Stimulated activated naive CD8-positive, alpha-beta T cell treated with anti-CD3 and anti-CD28 coated beads, Interleukin-15, amount 100 ng/mL, for 72 hours (primary cell): ENCODE measurements around the gene FRY.

ENCODE experiments used
- ATAC-seq: fragments of 150-1000 bp; cut with Tn5 transposase; 2 replicates; pipeline ENCODE4 v1.10.0; 2021; ENCODE audit warnings: mild to moderate bottlenecking, moderate library complexity
- DNase-seq, 2 donors: peaks; one replicate each; pipeline ENCODE4 v3.0.0; 2021 to 2022
- H3K27ac Mint-ChIP-seq, 2 donors: one replicate each; pipeline ENCODE4 v1.8.0; 2022; ENCODE audit warnings: mild to moderate bottlenecking in 2 of 2, mixed read lengths in 2 of 2, moderate library complexity in 2 of 2
- H3K27me3 Mint-ChIP-seq: one replicate; pipeline ENCODE4 v1.8.0; 2022; ENCODE audit warnings: mixed read lengths
- H3K4me1 Mint-ChIP-seq: one replicate; pipeline ENCODE4 v1.8.0; 2022; ENCODE audit warnings: mild to moderate bottlenecking, mixed read lengths
- H3K4me3 Mint-ChIP-seq, 2 donors: one replicate each; pipeline ENCODE4 v1.8.0; 2022; ENCODE audit warnings: mild to moderate bottlenecking in 2 of 2, mixed read lengths in 2 of 2, moderate library complexity in 1 of 2
- H3K9me3 Mint-ChIP-seq, 2 donors: one replicate each; pipeline ENCODE4 v1.8.0; 2022; ENCODE audit warnings: mixed read lengths in 2 of 2

Gene FRY

GRCh38 chr13:32262165-32262564 lies 230.6 kb downstream of the FRY start:
- Mint-ChIP-seq H3K9me3 (no peaks in the 10 kb centered on the region), H3K27me3 (no peaks in the 10 kb centered on the region), H3K4me3 (no peak overlapping the region), H3K4me1 (no peaks in the 10 kb centered on the region), H3K27ac (no peak overlapping the region)
- ATAC-seq (no peak), DNase-seq (no peak)

- ATAC-seq, result no peak
- H3K4me3 Mint-ChIP-seq, result no peak overlapping the region
- no peak overlapping the region for H3K27ac Mint-ChIP-seq
- no peaks in the 10 kb centered on the region for H3K9me3 Mint-ChIP-seq
- no peak for DNase-seq
- H3K4me1 Mint-ChIP-seq, result no peaks in the 10 kb centered on the region
- H3K27me3 Mint-ChIP-seq, result no peaks in the 10 kb centered on the region
These were observed 231.0 kb downstream of the FRY start for GRCh38 chr13:32262619-32263018.

GRCh38 chr13:32264407-32264806 lies 232.8 kb downstream of the FRY start:
- DNase-seq, result no peak
- H3K4me3 Mint-ChIP-seq, result no peak overlapping the region

GRCh38 chr13:32265726-32266125 lies 234.2 kb downstream of the FRY start:
- Mint-ChIP-seq H3K27ac (no peak overlapping the region), H3K4me1 (no peaks in the 10 kb centered on the region), H3K4me3 (no peak overlapping the region), H3K9me3 (no peaks in the 10 kb centered on the region), H3K27me3 (no peaks in the 10 kb centered on the region)
- no peak for ATAC-seq
- DNase-seq, result no peak

More at GRCh38 chr13:32264407-32264806, 232.8 kb downstream of the FRY start:
- no peaks in the 10 kb centered on the region for H3K27me3 Mint-ChIP-seq
- no peaks in the 10 kb centered on the region for H3K4me1 Mint-ChIP-seq
- H3K9me3 Mint-ChIP-seq, result no peaks in the 10 kb centered on the region
- no peak for ATAC-seq
- no peak overlapping the region for H3K27ac Mint-ChIP-seq

DNA sequence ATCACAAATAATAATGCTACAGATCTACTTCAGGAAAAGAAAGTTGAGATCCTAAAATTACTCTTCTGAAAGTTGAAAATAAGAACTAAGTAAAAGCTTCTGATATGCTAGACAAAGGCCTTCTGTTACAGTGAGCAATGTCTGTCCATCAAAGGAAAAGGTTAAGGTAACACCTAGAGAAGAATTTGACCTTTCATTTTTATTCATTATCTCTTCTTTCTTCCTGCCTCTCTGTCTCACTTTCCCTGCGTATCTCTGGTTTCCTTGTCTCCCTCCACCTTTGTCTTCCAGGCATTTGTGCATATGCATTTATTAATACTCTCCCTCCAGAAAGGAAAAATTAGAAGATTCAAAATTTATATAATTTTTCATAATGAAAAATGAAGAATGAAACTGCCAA lies 234.6 kb downstream of the FRY start:
- Mint-ChIP-seq H3K4me3 (no peak overlapping the region), H3K9me3 (no peaks in the 10 kb centered on the region), H3K27ac (no peak overlapping the region), H3K27me3 (no peaks in the 10 kb centered on the region), H3K4me1 (no peaks in the 10 kb centered on the region)
- ATAC-seq, result no peak
- DNase-seq, result no peak

DNA sequence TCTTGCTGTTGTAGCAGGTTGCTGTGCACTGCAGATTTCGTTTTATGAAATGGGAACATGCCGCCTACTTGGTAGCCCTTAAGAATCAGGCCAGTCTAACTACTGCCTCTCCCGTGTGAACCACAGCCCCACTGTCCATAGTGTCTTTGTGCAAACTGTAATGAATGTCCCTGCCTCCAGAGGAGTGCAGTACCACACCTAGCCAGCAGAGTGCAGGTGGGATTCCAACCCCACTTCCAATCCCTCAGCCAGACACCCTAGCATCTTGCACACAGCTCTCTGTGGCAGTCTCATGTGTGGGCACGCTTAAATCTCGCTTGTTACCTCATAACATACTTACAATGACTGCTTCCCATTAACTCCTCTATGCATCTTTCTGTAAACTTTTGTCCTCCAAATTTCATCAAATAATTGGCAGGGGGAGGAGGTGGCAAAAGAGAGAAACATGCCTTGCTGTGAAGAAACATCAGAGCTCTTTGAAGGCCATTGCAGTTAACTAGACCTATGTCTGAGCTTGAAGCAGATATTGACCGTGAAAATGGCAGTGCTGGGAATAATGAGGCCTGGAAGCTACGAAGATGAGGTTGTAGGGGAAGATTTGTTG lies 236.4 kb downstream of the FRY start:
- Mint-ChIP-seq H3K27ac (no peak overlapping the region), H3K27me3 (no peaks in the 10 kb centered on the region), H3K9me3 (no peaks in the 10 kb centered on the region), H3K4me3 (no peak overlapping the region), H3K4me1 (peaks cover 5% of the 10 kb centered on the region)
- peak; percentile 37 to 42 for DNase-seq
- ATAC-seq, result peak; percentile 78

GRCh38 chr13:32272021-32272683 lies 240.6 kb downstream of the FRY start:
- H3K27me3 Mint-ChIP-seq, result no peaks in the 10 kb centered on the region
- DNase-seq, result no peak
- peak overlapping the region in 1 of 2 donors; percentile 82 for H3K27ac Mint-ChIP-seq
- H3K4me1 Mint-ChIP-seq, result peaks cover 5% of the 10 kb centered on the region
- no peaks in the 10 kb centered on the region for H3K9me3 Mint-ChIP-seq
- no peak overlapping the region for H3K4me3 Mint-ChIP-seq
- peak; percentile 61 for ATAC-seq

DNA sequence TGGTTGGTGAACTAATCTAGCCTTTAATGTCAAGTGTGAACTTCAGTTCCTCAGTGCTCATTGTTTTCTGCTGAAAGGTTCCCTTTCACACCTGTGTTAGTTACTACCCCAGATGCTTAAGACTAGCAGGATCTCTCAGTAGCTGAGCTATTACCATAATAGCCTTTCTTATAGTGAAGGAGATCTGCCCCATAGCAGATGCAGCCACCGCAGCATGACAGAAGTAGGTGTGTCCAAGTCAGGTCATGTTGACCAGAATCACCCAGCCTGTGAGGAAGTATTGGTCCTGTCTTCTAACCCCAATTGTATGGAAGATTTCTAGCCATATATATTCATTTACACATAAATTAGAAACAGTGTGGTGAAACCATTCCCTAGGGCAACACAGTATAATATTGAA lies 246.3 kb downstream of the FRY start:
- Mint-ChIP-seq H3K4me3 (no peak overlapping the region), H3K4me1 (no peaks in the 10 kb centered on the region), H3K9me3 (no peaks in the 10 kb centered on the region), H3K27me3 (no peaks in the 10 kb centered on the region), H3K27ac (no peak overlapping the region)
- ATAC-seq (no peak), DNase-seq (no peak)

GRCh38 chr13:32278426-32278825 lies 246.9 kb downstream of the FRY start:
- no peak overlapping the region for H3K27ac Mint-ChIP-seq
- no peaks in the 10 kb centered on the region for H3K9me3 Mint-ChIP-seq
- H3K4me1 Mint-ChIP-seq, result no peaks in the 10 kb centered on the region
- H3K27me3 Mint-ChIP-seq, result no peaks in the 10 kb centered on the region
- ATAC-seq (no peak), DNase-seq (no peak)
- no peak overlapping the region for H3K4me3 Mint-ChIP-seq

DNA sequence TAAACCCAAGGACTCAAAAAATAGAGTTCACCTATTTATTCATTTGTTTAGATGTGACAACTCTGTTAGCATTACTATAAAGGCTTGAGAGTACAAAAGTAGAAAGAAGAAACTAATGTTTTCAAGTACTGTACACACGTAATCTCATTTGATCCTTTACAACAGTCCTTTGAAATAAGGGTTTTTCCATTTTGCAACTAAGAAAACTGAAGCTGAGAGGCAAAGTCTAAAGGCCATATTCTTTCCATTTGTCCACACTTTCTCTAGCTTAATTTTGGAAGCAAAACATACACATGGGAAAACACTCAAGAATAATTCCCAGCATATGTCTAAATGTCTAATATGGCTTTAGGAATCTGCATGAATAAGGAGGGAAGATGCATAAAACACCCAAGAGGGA lies 249.5 kb downstream of the FRY start:
- H3K27ac Mint-ChIP-seq, result no peak overlapping the region
- H3K4me1 Mint-ChIP-seq, result no peaks in the 10 kb centered on the region
- H3K27me3 Mint-ChIP-seq, result no peaks in the 10 kb centered on the region
- no peak for DNase-seq
- ATAC-seq, result no peak
- H3K9me3 Mint-ChIP-seq, result no peaks in the 10 kb centered on the region
- H3K4me3 Mint-ChIP-seq, result no peak overlapping the region

GRCh38 chr13:32282096-32282711 lies 250.6 kb downstream of the FRY start:
- DNase-seq (no peak), ATAC-seq (no peak)
- Mint-ChIP-seq H3K9me3 (no peaks in the 10 kb centered on the region), H3K27me3 (no peaks in the 10 kb centered on the region), H3K4me1 (no peaks in the 10 kb centered on the region), H3K27ac (no peak overlapping the region), H3K4me3 (no peak overlapping the region)

- Mint-ChIP-seq H3K9me3 (no peaks in the 10 kb centered on the region), H3K4me1 (no peaks in the 10 kb centered on the region), H3K4me3 (no peak overlapping the region), H3K27me3 (no peaks in the 10 kb centered on the region), H3K27ac (no peak overlapping the region)
- ATAC-seq, result no peak
- DNase-seq, result no peak
These were observed 253.5 kb downstream of the FRY start for GRCh38 chr13:32284927-32285632.

- no peak overlapping the region for H3K4me3 Mint-ChIP-seq
- no peaks in the 10 kb centered on the region for H3K27me3 Mint-ChIP-seq
- ATAC-seq, result no peak
- H3K9me3 Mint-ChIP-seq, result no peaks in the 10 kb centered on the region
- no peaks in the 10 kb centered on the region for H3K4me1 Mint-ChIP-seq
- no peak overlapping the region for H3K27ac Mint-ChIP-seq
- DNase-seq, result no peak
These were observed 254.0 kb downstream of the FRY start for GRCh38 chr13:32285633-32285965.

DNA sequence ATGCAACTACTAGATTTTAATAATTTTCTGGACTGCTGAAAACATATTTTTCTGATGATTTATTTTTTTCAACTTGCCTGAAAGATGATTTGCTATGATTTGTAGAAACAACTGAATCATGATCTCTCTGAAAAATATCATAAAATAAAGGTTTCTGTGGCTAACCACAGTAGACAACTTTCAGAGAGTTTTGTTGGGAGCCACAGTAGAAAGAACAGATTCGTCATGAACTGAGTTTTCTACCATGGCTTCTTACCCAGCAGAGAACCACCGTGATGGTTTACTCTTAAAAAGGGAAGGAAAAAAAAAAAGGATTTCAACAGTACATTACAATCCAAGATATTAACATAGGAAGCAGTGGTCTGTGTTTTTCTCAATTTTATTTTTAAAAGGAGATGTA lies 265.6 kb downstream of the FRY start:
- H3K4me3 Mint-ChIP-seq, result no peak overlapping the region
- H3K9me3 Mint-ChIP-seq, result no peaks in the 10 kb centered on the region
- H3K27ac Mint-ChIP-seq, result no peak overlapping the region
- peaks cover 5% of the 10 kb centered on the region for H3K27me3 Mint-ChIP-seq
- DNase-seq (no peak), ATAC-seq (peak; percentile 60)
- H3K4me1 Mint-ChIP-seq, result no peaks in the 10 kb centered on the region

DNA sequence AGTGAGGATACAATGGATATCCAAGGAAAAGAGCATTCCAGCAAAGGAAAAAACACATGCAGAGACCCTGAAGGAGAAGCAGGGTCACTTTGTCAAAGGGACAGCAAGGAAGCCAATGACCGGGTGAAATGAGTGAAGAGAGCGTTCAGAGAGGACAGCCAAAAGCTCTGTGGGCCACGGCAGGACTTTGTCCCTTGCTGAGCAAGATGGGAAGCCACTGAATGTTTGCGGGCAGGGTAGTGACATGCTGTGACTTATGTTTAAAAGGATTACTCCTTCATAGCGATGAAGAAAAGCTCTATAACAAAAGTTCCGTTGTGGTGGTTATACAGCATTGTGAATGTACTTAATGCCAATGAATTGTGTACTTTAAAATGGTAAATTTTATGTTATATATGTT lies 267.1 kb downstream of the FRY start:
- no peak overlapping the region for H3K4me3 Mint-ChIP-seq
- H3K4me1 Mint-ChIP-seq, result no peaks in the 10 kb centered on the region
- H3K9me3 Mint-ChIP-seq, result no peaks in the 10 kb centered on the region
- H3K27ac Mint-ChIP-seq, result no peak overlapping the region
- no peak for DNase-seq
- ATAC-seq, result no peak
- H3K27me3 Mint-ChIP-seq, result peaks cover 5% of the 10 kb centered on the region

DNA sequence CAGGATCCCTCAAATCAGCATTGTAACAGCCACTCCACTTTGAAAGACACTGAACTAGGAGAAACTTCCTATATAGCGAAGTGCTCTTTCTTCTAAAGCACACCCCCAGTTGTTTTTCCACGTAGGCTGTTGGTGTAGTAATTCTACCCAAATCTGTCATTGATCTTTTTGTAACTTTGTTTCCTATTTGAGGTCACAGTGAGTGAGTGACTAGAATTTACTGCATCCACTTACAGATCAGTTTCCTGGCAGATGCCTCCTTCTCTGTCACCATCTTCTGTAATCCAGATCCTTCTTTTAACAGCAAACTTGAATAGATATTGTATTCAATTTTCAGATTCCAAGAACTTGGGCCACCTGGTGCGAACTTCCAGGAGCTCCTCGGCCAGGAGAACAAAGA lies 268.3 kb downstream of the FRY start:
- peaks cover 5% of the 10 kb centered on the region for H3K27me3 Mint-ChIP-seq
- no peak overlapping the region for H3K27ac Mint-ChIP-seq
- ATAC-seq (peak; percentile 42), DNase-seq (no peak)
- no peaks in the 10 kb centered on the region for H3K4me1 Mint-ChIP-seq
- no peaks in the 10 kb centered on the region for H3K9me3 Mint-ChIP-seq
- no peak overlapping the region for H3K4me3 Mint-ChIP-seq
